Suprapubic skin (tissue), 4 donors: ENCODE data around the gene STPG4.

Experiments
- EP300 ChIP-seq: sonication (generic); formaldehyde crosslinking; IDR thresholded peaks from one replicate; pipeline ENCODE4 v1.6.1; 2017; ENCODE audit warnings: antibody characterized with exemption
- POLR2A ChIP-seq, 2 donors: fragments of 450-650 bp; IDR thresholded peaks; one replicate each; pipeline ENCODE4 v1.6.1; 2017; ENCODE audit warnings: antibody characterized with exemption in 2 of 2, mild to moderate bottlenecking in 2 of 2, moderate library complexity in 2 of 2
- POLR2AphosphoS5 ChIP-seq, 3 donors: sonication (generic); formaldehyde crosslinking; IDR thresholded peaks; one replicate each; pipeline ENCODE4 v1.6.1; 2017; ENCODE audit warnings: antibody characterized with exemption in 3 of 3
- TF ChIP-seq, protein P1 (sequence below), 2 donors: fragments of 200-600 bp in 1 of 2; fragments of 450-650 bp in 1 of 2; sonication (generic) in 1 of 2; IDR thresholded peaks; one replicate each; pipeline ENCODE4 v1.5.1; 2016 to 2019; ENCODE audit warnings: antibody characterized with exemption in 2 of 2, mild to moderate bottlenecking in 1 of 2, moderate library complexity in 1 of 2

GRCh38 chr2:47172156-47172921 is 17.2 kb upstream of the STPG4 start:
- no peak for TF ChIP-seq POLR2AphosphoS5 (IDR thresholded peaks at IDR 0.05)
- TF ChIP-seq, protein P1, sequence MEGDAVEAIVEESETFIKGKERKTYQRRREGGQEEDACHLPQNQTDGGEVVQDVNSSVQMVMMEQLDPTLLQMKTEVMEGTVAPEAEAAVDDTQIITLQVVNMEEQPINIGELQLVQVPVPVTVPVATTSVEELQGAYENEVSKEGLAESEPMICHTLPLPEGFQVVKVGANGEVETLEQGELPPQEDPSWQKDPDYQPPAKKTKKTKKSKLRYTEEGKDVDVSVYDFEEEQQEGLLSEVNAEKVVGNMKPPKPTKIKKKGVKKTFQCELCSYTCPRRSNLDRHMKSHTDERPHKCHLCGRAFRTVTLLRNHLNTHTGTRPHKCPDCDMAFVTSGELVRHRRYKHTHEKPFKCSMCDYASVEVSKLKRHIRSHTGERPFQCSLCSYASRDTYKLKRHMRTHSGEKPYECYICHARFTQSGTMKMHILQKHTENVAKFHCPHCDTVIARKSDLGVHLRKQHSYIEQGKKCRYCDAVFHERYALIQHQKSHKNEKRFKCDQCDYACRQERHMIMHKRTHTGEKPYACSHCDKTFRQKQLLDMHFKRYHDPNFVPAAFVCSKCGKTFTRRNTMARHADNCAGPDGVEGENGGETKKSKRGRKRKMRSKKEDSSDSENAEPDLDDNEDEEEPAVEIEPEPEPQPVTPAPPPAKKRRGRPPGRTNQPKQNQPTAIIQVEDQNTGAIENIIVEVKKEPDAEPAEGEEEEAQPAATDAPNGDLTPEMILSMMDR (IDR thresholded peaks at IDR 0.05): no peak
- no peak for TF ChIP-seq EP300
- TF ChIP-seq POLR2A (IDR thresholded peaks at IDR 0.05): no peak
